ENCODE data around the gene AANAT. TPM values are rescaled to one million over a fixed set of nuclear protein-coding genes. Genes with fewer than 3 reads are reported as not detected.

The AANAT gene
- total RNA-seq, 4 donors from 2014 or later, result not detected

- no peak for TF ChIP-seq CTCF (IDR thresholded peaks at IDR 0.05)
- H3K4me1 ChIP-seq, result peaks cover 0 to 24% (median 6%) of the 10 kb centered on the region in 3 donors
- H3K27me3 ChIP-seq, result no peaks in the 10 kb centered on the region
- H3K36me3 ChIP-seq, result no peaks in the 10 kb centered on the region
- no peaks in the 10 kb centered on the region for H3K9me3 ChIP-seq
- no peak overlapping the region for H3K4me3 ChIP-seq
- ATAC-seq, result no peak
- WGBS, 2 donors (ENCODE audit: low coverage in 1 of 2), result 40 to 100% methylated on average over 2 to 3 of the region's 13 CpGs
- no peak overlapping the region for H3K27ac ChIP-seq
Measured at GRCh38 chr17:76441686-76442340, 25.6 kb upstream of the AANAT start.

GRCh38 chr17:76442341-76443338, 24.8 kb upstream of the AANAT start:
- no peaks in the 10 kb centered on the region for H3K36me3 ChIP-seq
- H3K27ac ChIP-seq, result no peak overlapping the region
- TF ChIP-seq POLR2AphosphoS5 (IDR thresholded peaks at IDR 0.05) (no peak), CTCF (IDR thresholded peaks at IDR 0.05) (no peak), POLR2A (IDR thresholded peaks at IDR 0.05) (no peak), EP300 (IDR thresholded peaks at IDR 0.05) (no peak)
- WGBS, 2 donors (ENCODE audit: low coverage in 1 of 2), result 92 to 100% methylated on average over 2 to 8 of the region's 8 CpGs
- H3K4me3 ChIP-seq, result no peak overlapping the region
- no peak for ATAC-seq
- no peaks in the 10 kb centered on the region for H3K9me3 ChIP-seq
- H3K4me1 ChIP-seq, result peaks cover 0 to 32% (median 6%) of the 10 kb centered on the region in 3 donors
- H3K27me3 ChIP-seq, result no peaks in the 10 kb centered on the region

- Histone ChIP-seq H3K9me3 (no peaks in the 10 kb centered on the region), H3K27ac (no peak overlapping the region), H3K4me3 (no peak overlapping the region), H3K27me3 (no peaks in the 10 kb centered on the region), H3K36me3 (no peaks in the 10 kb centered on the region), H3K4me1 (peaks cover 0 to 46% (median 6%) of the 10 kb centered on the region in 3 donors)
- TF ChIP-seq POLR2A (IDR thresholded peaks at IDR 0.05), result no peak
- TF ChIP-seq POLR2AphosphoS5 (IDR thresholded peaks at IDR 0.05), result no peak
- TF ChIP-seq EP300 (IDR thresholded peaks at IDR 0.05), result no peak
- TF ChIP-seq CTCF (IDR thresholded peaks at IDR 0.05), result no peak
- no peak for ATAC-seq
- WGBS, 2 donors (ENCODE audit: low coverage in 1 of 2), result 13 to 81% methylated on average over 1 to 9 of the region's 9 CpGs
Measured at GRCh38 chr17:76444518-76445311, 22.7 kb upstream of the AANAT start.

GRCh38 chr17:76445697-76446448, 21.5 kb upstream of the AANAT start:
- Histone ChIP-seq H3K36me3 (no peaks in the 10 kb centered on the region), H3K4me3 (no peak overlapping the region), H3K9me3 (no peaks in the 10 kb centered on the region), H3K4me1 (peaks cover 0 to 47% (median 6%) of the 10 kb centered on the region in 3 donors), H3K27me3 (no peaks in the 10 kb centered on the region), H3K27ac (peak overlapping the region in 1 of 4 donors; percentile 20)
- TF ChIP-seq POLR2A (IDR thresholded peaks at IDR 0.05) (no peak), CTCF (IDR thresholded peaks at IDR 0.05) (no peak), EP300 (IDR thresholded peaks at IDR 0.05) (no peak), POLR2AphosphoS5 (IDR thresholded peaks at IDR 0.05) (no peak)
- WGBS, 2 donors (ENCODE audit: low coverage in 1 of 2), result 73 to 76% methylated on average over 7 of the region's 10 CpGs
- no peak for ATAC-seq

Data from gastroesophageal sphincter (tissue), 4 donors.